Measurements from ENCODE around the gene ANGPT4. TPM values are rescaled to one million over a fixed set of nuclear protein-coding genes. Genes with fewer than 3 reads are reported as not detected.

The ANGPT4 gene
- total RNA-seq, 1 experiment from 2014 or later, result not detected

DNA sequence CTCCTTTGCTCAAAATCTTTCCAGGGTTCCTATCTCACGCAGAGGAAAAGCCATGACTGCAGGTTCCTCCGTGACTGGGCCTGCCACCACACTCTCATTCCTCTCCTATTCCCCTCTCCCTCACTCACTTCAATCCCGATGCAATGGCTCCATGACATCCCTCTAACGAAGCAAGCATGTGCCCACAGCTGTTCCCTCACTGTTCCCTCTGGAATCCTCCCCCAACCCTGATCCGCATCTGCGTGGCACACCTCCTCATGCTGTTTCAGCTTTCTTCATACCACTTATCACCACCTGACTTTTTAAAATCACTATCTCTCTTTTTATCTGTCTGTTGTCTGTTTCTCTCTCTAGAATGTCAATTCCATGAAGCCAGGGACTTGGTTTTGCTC, 25.5 kb downstream of the ANGPT4 start:
- CTCF ChIA-PET, result no interaction called here
- in situ Hi-C loops (cut with HindIII; ENCODE audit: low pct_unique_long_range_greater_than_20kb, low sequenced_read_pairs), result no loop called here
- no TSS peak for BruUV-seq (replicated peaks)
- ATAC-seq (no peak), DNase-seq (ENCODE audit: low read depth, low spot score) (no peak)
- H3K4me1 ChIP-seq (ENCODE audit: control insufficient read depth, insufficient read depth, low read length), result no peaks in the 10 kb centered on the region
- no peaks in the 10 kb centered on the region for H3K27me3 ChIP-seq (ENCODE audit: control insufficient read depth, insufficient read depth, low read length)
- no peak overlapping the region for H3K4me3 ChIP-seq (ENCODE audit: low read depth in 2 of 2, low read length in 2 of 2)
- no peak overlapping the region for H3K27ac ChIP-seq (ENCODE audit: low read length)
- no peaks in the 10 kb centered on the region for H3K9me3 ChIP-seq (ENCODE audit: control insufficient read depth, insufficient read depth, low read depth, low read length)
- no peaks in the 10 kb centered on the region for H3K36me3 ChIP-seq (ENCODE audit: control insufficient read depth, insufficient read depth, low read length)
- intact Hi-C loops (cut with micrococcal nuclease; ENCODE audit: unreplicated experiment), result no loop called here
- TF ChIP-seq, protein P1, sequence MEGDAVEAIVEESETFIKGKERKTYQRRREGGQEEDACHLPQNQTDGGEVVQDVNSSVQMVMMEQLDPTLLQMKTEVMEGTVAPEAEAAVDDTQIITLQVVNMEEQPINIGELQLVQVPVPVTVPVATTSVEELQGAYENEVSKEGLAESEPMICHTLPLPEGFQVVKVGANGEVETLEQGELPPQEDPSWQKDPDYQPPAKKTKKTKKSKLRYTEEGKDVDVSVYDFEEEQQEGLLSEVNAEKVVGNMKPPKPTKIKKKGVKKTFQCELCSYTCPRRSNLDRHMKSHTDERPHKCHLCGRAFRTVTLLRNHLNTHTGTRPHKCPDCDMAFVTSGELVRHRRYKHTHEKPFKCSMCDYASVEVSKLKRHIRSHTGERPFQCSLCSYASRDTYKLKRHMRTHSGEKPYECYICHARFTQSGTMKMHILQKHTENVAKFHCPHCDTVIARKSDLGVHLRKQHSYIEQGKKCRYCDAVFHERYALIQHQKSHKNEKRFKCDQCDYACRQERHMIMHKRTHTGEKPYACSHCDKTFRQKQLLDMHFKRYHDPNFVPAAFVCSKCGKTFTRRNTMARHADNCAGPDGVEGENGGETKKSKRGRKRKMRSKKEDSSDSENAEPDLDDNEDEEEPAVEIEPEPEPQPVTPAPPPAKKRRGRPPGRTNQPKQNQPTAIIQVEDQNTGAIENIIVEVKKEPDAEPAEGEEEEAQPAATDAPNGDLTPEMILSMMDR (IDR thresholded peaks at IDR 0.05), result no peak
- TF ChIP-seq, protein P2, sequence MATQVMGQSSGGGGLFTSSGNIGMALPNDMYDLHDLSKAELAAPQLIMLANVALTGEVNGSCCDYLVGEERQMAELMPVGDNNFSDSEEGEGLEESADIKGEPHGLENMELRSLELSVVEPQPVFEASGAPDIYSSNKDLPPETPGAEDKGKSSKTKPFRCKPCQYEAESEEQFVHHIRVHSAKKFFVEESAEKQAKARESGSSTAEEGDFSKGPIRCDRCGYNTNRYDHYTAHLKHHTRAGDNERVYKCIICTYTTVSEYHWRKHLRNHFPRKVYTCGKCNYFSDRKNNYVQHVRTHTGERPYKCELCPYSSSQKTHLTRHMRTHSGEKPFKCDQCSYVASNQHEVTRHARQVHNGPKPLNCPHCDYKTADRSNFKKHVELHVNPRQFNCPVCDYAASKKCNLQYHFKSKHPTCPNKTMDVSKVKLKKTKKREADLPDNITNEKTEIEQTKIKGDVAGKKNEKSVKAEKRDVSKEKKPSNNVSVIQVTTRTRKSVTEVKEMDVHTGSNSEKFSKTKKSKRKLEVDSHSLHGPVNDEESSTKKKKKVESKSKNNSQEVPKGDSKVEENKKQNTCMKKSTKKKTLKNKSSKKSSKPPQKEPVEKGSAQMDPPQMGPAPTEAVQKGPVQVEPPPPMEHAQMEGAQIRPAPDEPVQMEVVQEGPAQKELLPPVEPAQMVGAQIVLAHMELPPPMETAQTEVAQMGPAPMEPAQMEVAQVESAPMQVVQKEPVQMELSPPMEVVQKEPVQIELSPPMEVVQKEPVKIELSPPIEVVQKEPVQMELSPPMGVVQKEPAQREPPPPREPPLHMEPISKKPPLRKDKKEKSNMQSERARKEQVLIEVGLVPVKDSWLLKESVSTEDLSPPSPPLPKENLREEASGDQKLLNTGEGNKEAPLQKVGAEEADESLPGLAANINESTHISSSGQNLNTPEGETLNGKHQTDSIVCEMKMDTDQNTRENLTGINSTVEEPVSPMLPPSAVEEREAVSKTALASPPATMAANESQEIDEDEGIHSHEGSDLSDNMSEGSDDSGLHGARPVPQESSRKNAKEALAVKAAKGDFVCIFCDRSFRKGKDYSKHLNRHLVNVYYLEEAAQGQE (IDR thresholded peaks at IDR 0.05; ENCODE audit: insufficient read depth in 1 of 2, low read depth in 2 of 2, low read length in 1 of 2), result no peak
- no peak for TF ChIP-seq POLR2AphosphoS5 (IDR thresholded peaks at IDR 0.05; ENCODE audit: low read depth, low read length)
- POLR2A ChIA-PET, result no interaction called here

DNA sequence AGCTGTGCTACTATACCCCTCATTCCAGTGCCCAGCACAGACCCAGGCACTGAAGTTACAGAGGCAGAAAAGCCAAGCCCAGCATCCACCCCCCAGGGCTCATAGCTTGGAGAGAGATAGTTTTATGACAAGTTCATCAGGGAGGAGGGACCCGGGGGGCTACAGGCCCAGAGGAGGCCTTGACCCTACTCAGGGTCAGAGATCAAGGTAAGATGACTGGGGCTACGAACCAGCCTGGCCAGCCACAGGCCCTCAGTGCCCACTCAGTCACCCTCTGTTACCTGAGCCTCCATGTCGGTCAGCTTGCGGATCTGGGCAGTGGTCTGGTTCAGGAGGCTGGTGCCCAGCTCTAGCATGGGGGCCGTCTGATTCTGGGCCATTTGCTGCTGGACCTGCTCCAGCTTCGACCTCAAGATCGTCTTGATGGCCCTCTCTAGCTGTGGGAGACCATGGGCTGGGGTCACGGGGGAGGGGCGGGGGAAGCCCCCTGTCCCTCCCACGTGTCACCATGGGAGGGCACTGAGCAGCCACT, 26.1 kb downstream of the ANGPT4 start:
- intact Hi-C loops (cut with micrococcal nuclease; ENCODE audit: unreplicated experiment), result no loop called here

More for the DNA sequence above, 26.1 kb downstream of the ANGPT4 start:
- no peaks in the 10 kb centered on the region for H3K4me1 ChIP-seq (ENCODE audit: control insufficient read depth, insufficient read depth, low read length)
- in situ Hi-C loops (cut with HindIII; ENCODE audit: low pct_unique_long_range_greater_than_20kb, low sequenced_read_pairs), result no loop called here
- ChIA-PET CTCF (no interaction called here), POLR2A (no interaction called here)
- H3K4me3 ChIP-seq (ENCODE audit: low read depth in 2 of 2, low read length in 2 of 2), result no peak overlapping the region
- no peak overlapping the region for H3K27ac ChIP-seq (ENCODE audit: low read length)
- DNase-seq (ENCODE audit: low read depth, low spot score) (no peak), ATAC-seq (no peak)
- H3K9me3 ChIP-seq (ENCODE audit: control insufficient read depth, insufficient read depth, low read depth, low read length), result no peaks in the 10 kb centered on the region
- no peak for TF ChIP-seq POLR2AphosphoS5 (IDR thresholded peaks at IDR 0.05; ENCODE audit: low read depth, low read length)
- no peak for TF ChIP-seq TCF7L2 (IDR thresholded peaks at IDR 0.05; ENCODE audit: low read depth, low read length)
- TF ChIP-seq, protein P1 (IDR thresholded peaks at IDR 0.05), result no peak
- TF ChIP-seq, protein P2 (IDR thresholded peaks at IDR 0.05; ENCODE audit: insufficient read depth in 1 of 2, low read depth in 2 of 2, low read length in 1 of 2), result no peak
- no peak for TF ChIP-seq SIN3A (IDR thresholded peaks at IDR 0.05; ENCODE audit: borderline replicate concordance, insufficient read depth, low read depth, low read length)
- H3K27me3 ChIP-seq (ENCODE audit: control insufficient read depth, insufficient read depth, low read length), result no peaks in the 10 kb centered on the region
- H3K36me3 ChIP-seq (ENCODE audit: control insufficient read depth, insufficient read depth, low read length), result no peaks in the 10 kb centered on the region
- no TSS peak for BruUV-seq (replicated peaks)
